Measurements from ENCODE around the gene HILPDA. TPM values are rescaled to one million over a fixed set of nuclear protein-coding genes. Genes with fewer than 3 reads are reported as not detected.

The HILPDA gene
- total RNA-seq, 1 donor from 2014 or later = 13.1 TPM

DNA sequence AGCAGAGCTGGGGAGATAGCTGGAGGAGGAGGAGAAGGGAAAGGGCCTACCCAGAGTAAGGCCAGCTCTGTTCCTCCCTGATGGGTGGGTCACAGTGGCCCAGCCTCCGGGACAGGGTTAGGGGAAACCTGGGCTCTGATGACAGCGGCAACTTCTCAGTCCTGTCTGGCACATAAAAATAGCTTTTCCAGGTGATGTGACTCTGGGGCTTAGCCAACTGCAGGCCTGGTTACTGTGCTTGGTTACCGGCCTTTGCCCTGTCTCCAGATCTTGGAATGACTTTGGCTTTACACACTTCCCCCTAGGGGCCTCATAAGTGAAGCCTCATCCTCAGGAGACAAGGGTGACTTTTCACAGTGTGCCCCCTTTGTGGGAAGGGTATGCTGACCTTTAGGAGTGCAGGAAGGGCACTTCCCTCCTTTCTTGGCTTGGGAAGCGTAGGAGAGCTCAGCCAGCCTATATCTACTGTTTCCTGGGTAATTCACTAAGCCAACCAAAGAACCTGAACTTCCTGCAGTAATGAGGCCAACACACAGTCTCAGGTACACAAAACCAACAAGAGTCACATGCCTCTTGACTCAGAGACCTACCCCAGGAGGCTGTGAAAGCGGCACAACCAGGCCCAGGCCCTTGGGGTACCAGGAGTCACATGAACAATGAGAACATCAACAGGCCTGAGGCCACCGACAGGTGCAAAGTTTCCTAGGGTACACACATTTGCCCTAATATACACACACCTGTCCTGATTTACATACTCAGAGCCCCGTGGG is 11.7 kb upstream of the HILPDA start:
- TF ChIP-seq, protein P1, sequence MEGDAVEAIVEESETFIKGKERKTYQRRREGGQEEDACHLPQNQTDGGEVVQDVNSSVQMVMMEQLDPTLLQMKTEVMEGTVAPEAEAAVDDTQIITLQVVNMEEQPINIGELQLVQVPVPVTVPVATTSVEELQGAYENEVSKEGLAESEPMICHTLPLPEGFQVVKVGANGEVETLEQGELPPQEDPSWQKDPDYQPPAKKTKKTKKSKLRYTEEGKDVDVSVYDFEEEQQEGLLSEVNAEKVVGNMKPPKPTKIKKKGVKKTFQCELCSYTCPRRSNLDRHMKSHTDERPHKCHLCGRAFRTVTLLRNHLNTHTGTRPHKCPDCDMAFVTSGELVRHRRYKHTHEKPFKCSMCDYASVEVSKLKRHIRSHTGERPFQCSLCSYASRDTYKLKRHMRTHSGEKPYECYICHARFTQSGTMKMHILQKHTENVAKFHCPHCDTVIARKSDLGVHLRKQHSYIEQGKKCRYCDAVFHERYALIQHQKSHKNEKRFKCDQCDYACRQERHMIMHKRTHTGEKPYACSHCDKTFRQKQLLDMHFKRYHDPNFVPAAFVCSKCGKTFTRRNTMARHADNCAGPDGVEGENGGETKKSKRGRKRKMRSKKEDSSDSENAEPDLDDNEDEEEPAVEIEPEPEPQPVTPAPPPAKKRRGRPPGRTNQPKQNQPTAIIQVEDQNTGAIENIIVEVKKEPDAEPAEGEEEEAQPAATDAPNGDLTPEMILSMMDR (IDR thresholded peaks at IDR 0.05) = no peak
- Histone ChIP-seq H3K4me3 (no peak overlapping the region), H3K36me3 (no peaks in the 10 kb centered on the region), H3K27ac (no peak overlapping the region), H3K9me3 (no peaks in the 10 kb centered on the region), H3K4me1 (no peaks in the 10 kb centered on the region), H3K27me3 (ENCODE audit: low read depth) (no peaks in the 10 kb centered on the region)
- intact Hi-C loops (cut with DNase I) = no loop called here
- ATAC-seq = no peak
- no peak for DNase-seq

DNA sequence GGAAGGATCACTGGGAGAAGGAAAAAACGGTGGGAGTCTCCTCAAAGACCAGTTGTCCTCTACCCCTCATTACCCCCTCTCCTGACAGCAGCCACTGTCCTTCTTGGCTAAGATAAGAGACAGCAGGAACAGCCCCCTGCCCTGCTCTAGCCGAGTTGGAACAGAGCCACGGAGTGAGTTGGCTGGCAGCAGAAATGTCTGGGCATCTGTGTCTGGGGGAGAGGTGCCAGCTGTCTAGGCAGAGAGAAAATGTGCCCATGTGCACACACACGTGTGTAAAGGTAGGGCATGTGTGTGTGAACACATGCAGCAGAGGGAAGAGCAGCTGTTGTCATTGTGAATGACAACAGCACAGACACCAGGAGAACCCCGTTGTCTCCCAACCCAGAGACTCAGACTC is 9.4 kb upstream of the HILPDA start:
- no peaks in the 10 kb centered on the region for H3K36me3 ChIP-seq
- no peaks in the 10 kb centered on the region for H3K9me3 ChIP-seq
- intact Hi-C loops (cut with DNase I) = no loop called here
- ATAC-seq = no peak
- no peak overlapping the region for H3K27ac ChIP-seq
- DNase-seq = no peak
- H3K4me1 ChIP-seq = no peaks in the 10 kb centered on the region
- no peaks in the 10 kb centered on the region for H3K27me3 ChIP-seq (ENCODE audit: low read depth)
- TF ChIP-seq, protein P1 (IDR thresholded peaks at IDR 0.05) = no peak
- H3K4me3 ChIP-seq = no peak overlapping the region

DNA sequence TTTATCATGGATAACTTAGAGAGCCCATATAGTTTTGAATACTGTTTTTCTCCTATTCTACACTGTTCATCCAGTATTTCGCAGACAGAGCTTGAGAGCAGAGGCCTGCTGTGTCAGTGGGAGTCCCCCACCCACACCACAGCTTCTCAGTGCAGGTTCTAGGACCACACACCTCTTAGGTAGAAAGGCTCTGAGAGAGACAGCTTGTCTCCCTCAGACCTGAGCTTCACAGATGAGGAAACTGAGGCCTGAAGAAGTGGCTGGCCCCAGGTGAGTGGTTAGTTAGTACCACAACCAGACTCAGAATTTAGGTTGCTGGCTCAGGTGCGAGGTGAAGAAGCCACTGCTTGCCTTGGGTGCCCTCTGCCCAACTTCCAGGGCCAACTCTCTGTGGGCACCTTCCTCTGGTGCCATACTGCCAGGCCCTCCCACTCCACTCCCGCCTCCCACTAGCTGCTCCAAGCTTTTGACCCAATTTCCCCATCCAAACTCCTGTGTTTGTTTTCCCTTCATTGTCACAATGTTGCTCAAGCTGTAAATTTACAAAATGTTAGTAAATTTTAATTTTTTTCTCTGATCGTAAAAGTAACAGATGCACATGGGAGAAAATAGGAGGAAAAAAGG is 7.6 kb upstream of the HILPDA start:
- H3K4me3 ChIP-seq = no peak overlapping the region
- ATAC-seq (peak in 1 of 2 donors; percentile 53), DNase-seq (no peak)
- no peaks in the 10 kb centered on the region for H3K4me1 ChIP-seq
- H3K27ac ChIP-seq = no peak overlapping the region
- H3K9me3 ChIP-seq = no peaks in the 10 kb centered on the region
- no peaks in the 10 kb centered on the region for H3K36me3 ChIP-seq
- TF ChIP-seq, protein P1 (IDR thresholded peaks at IDR 0.05) = no peak
- intact Hi-C loops (cut with DNase I) = no loop called here
- no peaks in the 10 kb centered on the region for H3K27me3 ChIP-seq (ENCODE audit: low read depth)

DNA sequence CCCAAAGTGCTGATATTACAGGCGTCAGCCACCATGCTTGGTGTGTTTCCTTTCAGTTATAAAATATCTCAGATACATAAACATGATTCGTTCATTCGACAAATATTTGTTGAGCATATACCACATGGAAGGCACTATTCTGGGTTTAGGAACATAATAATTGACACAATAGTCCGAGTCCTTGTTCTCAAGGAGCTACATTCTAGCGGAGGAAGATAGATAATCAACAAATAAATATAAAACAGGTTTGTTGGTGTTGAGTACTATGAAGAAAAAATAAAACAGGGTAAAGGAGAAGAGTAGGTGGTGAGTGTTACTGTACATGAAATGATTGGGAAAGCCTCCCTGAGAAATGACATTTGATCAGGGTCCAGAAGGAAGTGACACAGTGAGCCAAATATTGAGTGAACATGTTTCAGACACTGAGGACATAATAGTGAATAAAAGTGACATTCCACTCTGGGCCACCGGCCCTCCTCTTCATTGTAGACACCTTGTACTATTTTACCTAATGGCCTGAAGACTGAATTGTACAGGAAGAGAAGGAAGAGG is 6.9 kb upstream of the HILPDA start:
- Histone ChIP-seq H3K4me3 (no peak overlapping the region), H3K27me3 (ENCODE audit: low read depth) (no peaks in the 10 kb centered on the region), H3K9me3 (no peaks in the 10 kb centered on the region), H3K4me1 (peaks cover 2% of the 10 kb centered on the region), H3K36me3 (no peaks in the 10 kb centered on the region), H3K27ac (no peak overlapping the region)
- ATAC-seq (peak in 1 of 2 donors; percentile 61), DNase-seq (no peak)
- intact Hi-C loops (cut with DNase I) = no loop called here
- TF ChIP-seq, protein P1 (IDR thresholded peaks at IDR 0.05) = no peak

DNA sequence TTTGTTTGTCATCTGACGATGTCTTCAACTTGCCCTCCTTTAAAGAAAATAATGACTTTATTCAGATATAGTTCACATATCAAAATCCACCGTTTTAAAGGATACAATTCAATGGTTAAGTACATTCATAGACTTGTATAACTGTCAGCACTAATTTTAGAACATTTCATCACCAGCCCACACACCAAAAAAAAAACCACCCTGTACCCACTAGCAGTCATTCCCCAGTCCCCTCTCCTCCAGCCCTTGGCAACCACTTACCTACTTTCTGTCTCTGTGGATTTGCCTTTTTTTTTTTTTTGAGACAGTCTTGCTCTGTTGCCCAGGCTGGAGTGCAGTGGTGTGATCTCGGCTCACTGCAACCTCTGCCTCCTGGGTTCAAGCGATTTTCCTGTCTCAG is 5.3 kb upstream of the HILPDA start:
- Histone ChIP-seq H3K36me3 (no peaks in the 10 kb centered on the region), H3K4me3 (no peak overlapping the region), H3K9me3 (no peaks in the 10 kb centered on the region), H3K27ac (no peak overlapping the region), H3K4me1 (peaks cover 6% of the 10 kb centered on the region), H3K27me3 (ENCODE audit: low read depth) (no peaks in the 10 kb centered on the region)
- TF ChIP-seq, protein P1 (IDR thresholded peaks at IDR 0.05) = no peak
- intact Hi-C loops (cut with DNase I) = no loop called here
- ATAC-seq (no peak), DNase-seq (no peak)
